Transverse colon (tissue), 4 donors: ENCODE data around the gene CTBP2. TPM values are rescaled to one million over a fixed set of nuclear protein-coding genes. Genes with fewer than 3 reads are reported as not detected.

Source experiments
- DNase-seq: peaks from one replicate; pipeline ENCODE4 v3.0.0-alpha.2; 2019
- H3K27ac ChIP-seq, 4 donors: fragments of 200-600 bp; sonication (generic); 2 replicates each; pipeline ENCODE4 v1.5.1; 2016 to 2018; ENCODE audit warnings: inconsistent platforms in 4 of 4
- H3K27me3 ChIP-seq: fragments of 200-600 bp; sonication (generic); 2 replicates; pipeline ENCODE4 v1.5.1; 2017; ENCODE audit warnings: inconsistent platforms
- H3K36me3 ChIP-seq, 4 donors: fragments of 200-600 bp; sonication (generic); 2 replicates each; pipeline ENCODE4 v1.5.1; 2017 to 2019; ENCODE audit warnings: inconsistent platforms in 4 of 4
- H3K4me1 ChIP-seq, 4 donors: fragments of 200-600 bp; sonication (generic); 2 replicates each; pipeline ENCODE4 v1.5.1; 2017 to 2020; ENCODE audit warnings: inconsistent platforms in 4 of 4
- H3K4me3 ChIP-seq, 4 donors: fragments of 200-600 bp; sonication (generic); 1 replicate in 1 of 4; 2 replicates in 3 of 4; pipeline versions ENCODE4 v1.5.1 to v1.6.1; 2017 to 2019; ENCODE audit warnings: inconsistent platforms in 4 of 4
- H3K9me3 ChIP-seq, 2 donors: fragments of 200-600 bp; sonication (generic); 2 replicates each; pipeline ENCODE4 v1.5.1; 2017 to 2019; ENCODE audit warnings: inconsistent platforms in 2 of 2
- CTCF ChIP-seq, 5 experiments: fragments of 200-600 bp in 3 of 5; fragments of 450-650 bp in 2 of 5; sonication (generic) in 3 of 5; IDR thresholded peaks; 1 replicate in 2 of 5; 2 replicates in 3 of 5; pipeline ENCODE4 v1.5.1; 2016 to 2017; ENCODE audit warnings: antibody characterized with exemption in 5 of 5, inconsistent platforms in 3 of 5, mild to moderate bottlenecking in 2 of 5, moderate library complexity in 1 of 5
- EP300 ChIP-seq: sonication (generic); formaldehyde crosslinking; IDR thresholded peaks from one replicate; pipeline ENCODE4 v1.6.1; 2017; ENCODE audit warnings: antibody characterized with exemption, low read depth
- POLR2A ChIP-seq: fragments of 450-650 bp; IDR thresholded peaks from one replicate; pipeline ENCODE4 v1.6.1; 2016; ENCODE audit warnings: antibody characterized with exemption, mild to moderate bottlenecking, moderate library complexity
- POLR2AphosphoS5 ChIP-seq, 3 donors: sonication (generic); formaldehyde crosslinking; IDR thresholded peaks; one replicate each; pipeline ENCODE4 v1.6.1; 2016; ENCODE audit warnings: antibody characterized with exemption in 3 of 3
- WGBS, 2 donors: methylation state at CpG; one replicate each; pipeline ENCODE4 v1.1.5; 2018; ENCODE audit warnings: low coverage in 1 of 2; 5-methylcytosine and 5-hydroxymethylcytosine counted together
- in situ Hi-C, 4 donors: fragments of 200-750 bp; cut with MboI; loops; one replicate each; pipeline versions ENCODE4 v1.15.0 to v1.15.1; 2017; ENCODE audit warnings: low sequenced_read_pairs in 3 of 4, low pct_ligation_motif_present in 1 of 4, low pct_unique_long_range_greater_than_20kb in 1 of 4
- intact Hi-C: fragments of 100-400 bp; cut with DNase I; formaldehyde crosslinking; loops from one replicate; pipeline ENCODE4 v1.15.1; 2023; ENCODE audit warnings: low total_unique reads
- total RNA-seq, 4 donors: library from RNA; depleted of rRNA; stranded (reverse); fragments of >200 nt; gene quantifications; one replicate each; pipeline ENCODE4 v1.1.0, GENCODE V29; 2016

Gene CTBP2
- total RNA-seq, 4 donors from 2014 or later, result 71.9 to 247 (median 98.4) TPM

GRCh38 chr10:125008689-125009638 is 151.4 kb downstream of the CTBP2 start:
- in situ Hi-C loops, result no loop called here
- Histone ChIP-seq H3K9me3 (no peaks in the 10 kb centered on the region), H3K4me3 (no peak overlapping the region), H3K27me3 (no peaks in the 10 kb centered on the region), H3K4me1 (peaks cover 13 to 62% (median 43%) of the 10 kb centered on the region in 4 donors), H3K36me3 (peaks cover 0 to 3% (median 0%) of the 10 kb centered on the region in 4 donors), H3K27ac (peak overlapping the region; percentile 76 to 78 (median 77))
- intact Hi-C loops, result no loop called here
- TF ChIP-seq EP300, result no peak
- TF ChIP-seq POLR2AphosphoS5 (IDR thresholded peaks at IDR 0.05), result peak in 2 of 3 donors; percentile 42 to 44
- peak; percentile 50 for TF ChIP-seq POLR2A
- peak in 3 of 5 experiments; percentile 9 to 43 (median 36) for TF ChIP-seq CTCF (IDR thresholded peaks at IDR 0.05)
- 58% methylated on average over 11 to 22 of the region's 22 CpGs for WGBS, 2 donors
- peak; percentile 81 for DNase-seq

- no peaks in the 10 kb centered on the region for H3K27me3 ChIP-seq
- 81 to 96% methylated on average over 3 to 6 of the region's 6 CpGs for WGBS, 2 donors
- in situ Hi-C loops, result no loop called here
- intact Hi-C loops, result no loop called here
- no peaks in the 10 kb centered on the region for H3K9me3 ChIP-seq
- peak overlapping the region in 3 of 4 donors; percentile 76 to 78 (median 77) for H3K27ac ChIP-seq
- peaks cover 13 to 48% (median 32%) of the 10 kb centered on the region in 4 donors for H3K4me1 ChIP-seq
- TF ChIP-seq POLR2A, result no peak
- no peak for TF ChIP-seq POLR2AphosphoS5 (IDR thresholded peaks at IDR 0.05)
- no peak for TF ChIP-seq CTCF (IDR thresholded peaks at IDR 0.05)
- TF ChIP-seq EP300, result no peak
- DNase-seq, result no peak
- H3K36me3 ChIP-seq, result peaks cover 0 to 9% (median 3%) of the 10 kb centered on the region in 4 donors
- H3K4me3 ChIP-seq, result no peak overlapping the region
Observed at GRCh38 chr10:125007436-125007835, 152.9 kb downstream of the CTBP2 start.

- H3K4me1 ChIP-seq, result peaks cover 13 to 47% (median 30%) of the 10 kb centered on the region in 4 donors
- H3K27ac ChIP-seq, result peak overlapping the region in 1 of 4 donors; percentile 78
- TF ChIP-seq EP300 (no peak), POLR2A (no peak), CTCF (IDR thresholded peaks at IDR 0.05) (no peak), POLR2AphosphoS5 (IDR thresholded peaks at IDR 0.05) (no peak)
- no peaks in the 10 kb centered on the region for H3K27me3 ChIP-seq
- H3K4me3 ChIP-seq, result no peak overlapping the region
- peak; percentile 4 for DNase-seq
- intact Hi-C loops (no loop called here), in situ Hi-C loops (no loop called here)
- H3K36me3 ChIP-seq, result peaks cover 0 to 13% (median 2%) of the 10 kb centered on the region in 4 donors
- no peaks in the 10 kb centered on the region for H3K9me3 ChIP-seq
- WGBS, 2 donors, result 81 to 83% methylated on average over 7 to 19 of the region's 19 CpGs
Observed at GRCh38 chr10:125006921-125007426, 153.4 kb downstream of the CTBP2 start.

- intact Hi-C loops, result no loop called here
Observed at GRCh38 chr10:125006188-125006680, 154.1 kb downstream of the CTBP2 start.

More at GRCh38 chr10:125006188-125006680, 154.1 kb downstream of the CTBP2 start:
- in situ Hi-C loops, result no loop called here
- no peak overlapping the region for H3K27ac ChIP-seq
- no peak overlapping the region for H3K4me3 ChIP-seq
- no peak for TF ChIP-seq EP300
- TF ChIP-seq POLR2A, result no peak
- no peak for TF ChIP-seq POLR2AphosphoS5 (IDR thresholded peaks at IDR 0.05)
- no peak for TF ChIP-seq CTCF (IDR thresholded peaks at IDR 0.05)
- H3K27me3 ChIP-seq, result no peaks in the 10 kb centered on the region
- DNase-seq, result peak; percentile 6
- 89% methylated on average over 9 of the region's 9 CpGs; no CpG with 5 or more reads in 1 of the 2 donors for WGBS, 2 donors
- peaks cover 13 to 42% (median 28%) of the 10 kb centered on the region in 4 donors for H3K4me1 ChIP-seq
- H3K9me3 ChIP-seq, result no peaks in the 10 kb centered on the region
- H3K36me3 ChIP-seq, result peaks cover 0 to 13% (median 2%) of the 10 kb centered on the region in 4 donors
